ENCODE data around the gene LIN52.

Gene LIN52, protein sequence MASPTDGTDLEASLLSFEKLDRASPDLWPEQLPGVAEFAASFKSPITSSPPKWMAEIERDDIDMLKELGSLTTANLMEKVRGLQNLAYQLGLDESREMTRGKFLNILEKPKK

DNA sequence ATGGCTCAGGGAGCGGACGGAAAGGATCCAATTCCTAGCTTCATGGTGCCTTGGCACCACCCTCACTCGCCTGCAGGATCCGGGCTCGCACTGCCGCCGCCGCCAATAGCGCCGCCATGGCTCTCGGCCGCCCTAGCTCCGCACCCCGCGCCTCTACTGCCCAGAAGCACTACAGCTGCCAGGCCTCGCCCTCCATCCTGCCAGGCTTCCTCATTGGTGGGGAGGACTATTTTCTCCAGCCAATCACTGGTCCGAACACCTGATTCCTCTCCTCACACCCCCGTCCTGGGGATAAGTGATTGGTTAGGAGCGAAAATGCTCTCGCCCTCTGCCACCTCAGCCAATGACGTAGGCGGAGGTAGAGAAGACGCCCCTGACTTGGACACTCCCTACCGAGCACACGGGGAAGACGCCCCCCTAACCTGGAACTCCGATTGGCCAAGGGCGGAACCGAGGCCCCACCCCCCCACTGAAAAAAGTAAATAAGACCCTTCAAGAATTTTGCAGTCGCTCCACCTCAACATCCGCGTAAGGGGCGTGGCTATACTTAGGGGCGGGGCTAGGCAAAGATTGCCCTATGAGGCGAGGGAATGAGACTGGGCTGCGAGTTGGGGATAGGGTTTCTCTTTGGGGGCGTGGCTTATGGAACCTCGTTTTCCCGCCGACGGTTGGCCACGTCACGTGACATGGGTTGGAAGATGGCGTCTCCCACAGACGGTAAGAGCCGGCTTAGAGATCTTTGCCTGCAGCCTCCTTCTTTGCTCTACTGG, at the start of gene LIN52, which contains the start of gene ALDH6A1:
Gene LIN52, plus strand, starts transcription at position 680 of the 770 bp plus-strand sequence. Its CDS starts 19 bp downstream, at position 699.
Gene ALDH6A1, minus strand, starts transcription at position 177 of the 770 bp plus-strand sequence. Its CDS starts 59 bp downstream, at position 118.
- DNase-seq = peak; percentile 100

DNA sequence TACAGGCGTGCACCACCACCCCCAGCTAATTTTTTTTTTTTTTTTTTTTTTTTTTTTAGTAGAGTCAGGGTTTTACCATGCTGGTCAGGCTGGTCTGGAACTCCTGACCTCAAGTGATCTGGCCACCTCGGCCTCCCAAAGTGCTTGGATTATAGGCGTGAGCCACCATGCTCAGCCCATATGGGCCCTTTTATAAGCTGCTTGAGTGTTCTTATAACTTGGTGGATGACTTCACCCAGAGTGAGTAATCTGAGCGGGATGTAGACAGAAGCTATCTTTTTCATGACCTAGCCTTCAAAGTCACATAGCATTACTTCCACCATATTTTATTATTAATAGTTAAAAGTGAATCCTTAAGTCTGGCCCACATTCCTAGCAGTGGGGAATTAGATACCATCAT, 49.2 kb upstream of the LIN52 start:
- no peak for DNase-seq

- DNase-seq = no peak
These were observed 46.5 kb upstream of the LIN52 start for GRCh38 chr14:74038020-74038859.

GRCh38 chr14:74042296-74042695, 42.5 kb upstream of the LIN52 start:
- DNase-seq = no peak

DNA sequence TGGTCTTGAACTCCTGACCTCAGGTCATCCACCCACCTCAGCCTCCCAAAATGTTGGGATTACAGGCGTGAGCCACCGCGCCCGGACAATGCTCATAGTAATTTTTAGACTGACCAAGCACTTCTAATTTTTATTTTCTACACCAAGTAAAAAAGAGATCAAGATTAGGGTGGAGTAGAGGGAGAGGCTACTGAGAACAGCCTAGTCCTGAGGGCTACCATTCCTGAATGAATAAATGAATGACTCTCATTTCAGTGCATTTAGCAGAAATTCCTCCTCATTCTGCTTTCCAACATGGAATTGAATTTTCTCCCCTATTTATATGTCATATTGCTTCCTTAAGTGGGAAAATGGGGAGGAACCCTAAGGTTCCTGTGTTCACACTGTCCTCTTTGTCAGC, 39.2 kb upstream of the LIN52 start:
- DNase-seq = no peak

DNA sequence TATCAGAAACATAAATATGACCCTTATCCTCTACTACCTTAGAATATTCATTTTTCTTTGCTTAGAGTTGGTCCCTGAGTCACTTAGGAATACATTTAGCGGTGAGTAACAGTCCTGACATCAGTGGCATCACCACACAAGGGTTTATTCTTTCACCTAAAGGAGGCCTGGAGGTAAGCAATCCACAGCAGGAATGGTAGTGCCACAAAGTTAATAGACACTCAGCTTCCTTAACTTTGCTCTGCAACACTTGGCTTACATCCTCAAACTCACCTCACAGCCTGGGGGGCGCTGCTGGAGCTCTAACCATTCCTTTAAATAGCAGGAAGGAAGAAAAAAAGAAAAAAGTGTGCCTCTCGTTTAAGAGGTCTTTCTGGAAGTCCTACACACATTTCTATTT, 36.5 kb upstream of the LIN52 start:
- DNase-seq = no peak

GRCh38 chr14:74049876-74050495, 34.8 kb upstream of the LIN52 start:
- no peak for DNase-seq

GRCh38 chr14:74062809-74063150, 22.0 kb upstream of the LIN52 start:
- no peak for DNase-seq

- no peak for DNase-seq
These were observed 20.3 kb upstream of the LIN52 start for GRCh38 chr14:74064426-74064825.

GRCh38 chr14:74064883-74065282, 19.9 kb upstream of the LIN52 start:
- DNase-seq = no peak

- DNase-seq = no peak
These were observed 18.8 kb upstream of the LIN52 start for GRCh38 chr14:74065746-74066575.

DNA sequence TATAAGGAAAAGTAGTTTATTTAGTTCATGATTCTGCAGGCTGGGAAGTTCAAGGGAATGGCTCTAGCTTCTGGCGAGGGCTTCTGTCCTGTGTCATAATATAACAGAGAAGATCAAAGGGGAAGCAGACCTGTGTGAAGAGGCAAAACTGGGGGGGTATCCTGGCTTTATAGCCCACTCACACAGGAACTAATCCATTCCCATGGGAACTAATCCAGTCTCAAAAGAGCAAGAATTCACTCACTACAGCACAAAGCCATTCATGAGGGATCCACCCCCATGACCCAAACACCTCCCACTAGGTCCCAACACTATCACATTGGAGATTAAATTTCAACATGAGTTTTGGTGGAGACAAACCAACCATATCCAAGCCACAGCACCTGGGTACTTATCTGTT, 7.4 kb upstream of the LIN52 start:
- DNase-seq = no peak

DNA sequence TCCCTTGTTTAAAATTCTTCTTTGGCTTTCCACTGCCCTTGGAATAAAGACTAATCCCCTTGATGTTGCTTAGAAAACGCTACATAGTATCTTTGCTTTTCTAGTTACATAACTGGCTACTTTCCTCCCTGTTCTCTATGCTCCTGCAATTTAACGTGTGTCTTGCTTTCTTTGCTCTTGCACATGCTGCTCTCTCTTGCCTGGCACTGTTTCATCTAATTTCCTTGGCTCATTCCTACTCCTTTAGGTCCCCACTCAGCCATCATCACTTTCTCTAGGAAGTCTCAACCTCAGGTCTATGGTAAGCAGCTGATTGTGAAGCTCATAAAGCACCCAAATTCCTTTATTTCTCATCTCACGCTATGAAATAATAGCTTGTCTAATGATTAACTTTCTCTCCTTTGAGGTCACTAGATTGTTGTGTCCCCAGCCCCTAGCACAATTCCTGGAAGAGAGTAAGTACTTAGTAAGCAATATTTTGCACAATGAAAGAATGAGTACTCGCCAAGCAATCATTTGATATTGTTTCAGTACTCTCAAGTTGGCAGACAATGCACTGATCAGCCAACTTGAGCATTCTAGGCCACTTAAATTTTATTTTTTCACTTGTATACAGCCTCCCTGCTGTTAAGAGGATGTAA, 3.8 kb upstream of the LIN52 start:
- DNase-seq = no peak

DNA sequence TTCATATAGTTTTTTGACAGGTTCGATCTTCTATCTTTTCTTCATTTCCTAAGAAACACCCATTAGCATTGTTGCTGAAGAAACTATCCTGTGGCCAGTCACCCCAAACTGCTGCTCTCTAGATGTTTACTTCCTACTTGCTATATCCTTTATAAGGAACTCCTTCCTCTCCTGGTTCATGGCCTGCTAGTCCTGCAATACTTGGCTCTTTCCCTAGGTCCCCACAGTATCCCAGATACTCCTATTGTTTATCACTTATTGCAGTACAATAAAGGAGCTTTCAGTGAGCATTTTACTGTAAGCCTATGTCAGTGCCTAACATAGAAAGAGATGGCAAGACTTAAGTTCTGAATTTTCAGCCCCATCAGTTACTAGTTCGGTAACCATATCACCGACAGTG, 3.3 kb upstream of the LIN52 start:
- no peak for DNase-seq

GRCh38 chr14:74083161-74083560, 1.6 kb upstream of the LIN52 start:
- DNase-seq = no peak

DNA sequence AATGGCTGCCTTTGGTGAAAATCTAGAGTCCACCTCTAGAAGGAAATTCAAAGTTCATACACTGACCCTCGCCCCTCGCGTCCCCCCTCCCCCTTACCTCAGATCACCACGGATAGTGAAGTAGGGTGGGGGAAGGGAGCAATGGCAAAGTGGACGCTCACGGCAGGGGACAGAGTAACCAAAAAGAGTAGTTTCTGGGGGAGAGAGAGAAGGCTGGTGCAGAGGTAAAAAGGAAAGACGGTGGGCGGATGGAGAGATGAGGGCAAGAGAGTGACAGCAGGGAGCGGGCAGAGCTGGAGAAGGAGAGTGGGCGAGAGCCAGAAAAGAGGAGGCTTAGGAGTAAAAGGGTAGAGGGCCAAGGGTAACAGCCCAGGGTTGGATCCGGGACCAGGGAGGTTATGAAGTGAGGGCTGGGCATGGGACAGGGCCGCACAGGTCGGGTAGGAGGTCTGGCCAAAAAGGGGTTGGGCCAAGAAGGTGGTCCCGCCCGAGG, 926 bp upstream of the LIN52 start:
- DNase-seq = no peak

- peak in 1 of 2 experiments; percentile 69 for DNase-seq
These were observed 386 bp downstream of the LIN52 start for GRCh38 chr14:74085047-74085637.

GRCh38 chr14:74085828-74086227, 1.1 kb downstream of the LIN52 start:
- DNase-seq = no peak

GRCh38 chr14:74089251-74090020, 4.7 kb downstream of the LIN52 start:
- no peak for DNase-seq

DNA sequence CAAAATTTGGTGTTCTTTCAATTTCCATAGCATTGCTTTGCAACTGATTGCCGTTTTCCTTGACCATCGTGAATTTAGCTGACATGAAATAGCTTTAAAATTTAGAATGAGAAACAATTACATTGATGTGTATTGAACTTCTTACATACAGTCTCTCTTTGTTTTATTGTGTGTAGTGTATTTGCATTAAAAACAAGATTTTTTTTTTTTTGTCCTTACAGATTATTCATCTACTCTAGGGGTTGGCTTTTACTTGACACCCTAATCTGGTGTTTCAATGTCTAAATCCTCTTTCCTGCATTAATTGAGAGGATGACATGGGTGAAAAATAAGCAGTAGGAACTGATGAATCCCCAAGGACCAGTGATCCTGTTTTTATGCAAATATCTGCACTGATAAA, 20.6 kb downstream of the LIN52 start:
- no peak for DNase-seq

DNA sequence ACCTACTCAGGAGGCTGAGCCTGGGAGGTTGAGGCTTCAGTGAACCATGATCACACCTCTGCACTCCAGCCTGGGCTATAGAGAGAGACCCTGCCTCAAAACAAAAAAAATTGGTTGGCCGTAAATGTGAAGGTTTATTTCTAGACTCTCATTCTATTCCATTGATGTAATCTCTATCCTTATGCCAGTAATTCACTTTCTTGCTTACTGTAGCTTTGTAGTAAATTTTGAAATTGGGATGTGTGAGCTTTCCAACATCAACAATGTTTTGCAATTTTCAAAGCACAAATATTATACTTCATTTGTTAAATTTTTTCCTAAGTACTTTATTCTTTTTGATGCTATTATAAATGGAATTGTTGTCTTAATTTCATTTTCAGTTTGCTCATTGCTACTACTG, 24.6 kb downstream of the LIN52 start:
- DNase-seq = no peak

All from activated T-cell treated with anti-CD3 and anti-CD28 coated beads, Interleukin-2, amount 50 U/mL, for 48 hours (primary cell).